GM12872 (cell line): ENCODE results near the gene TEAD1.

Experiments used
- CTCF ChIP-seq: IDR thresholded peaks from 3 replicates; pipeline ENCODE4 v1.5.1; 2011; ENCODE audit warnings: low read depth, mild to moderate bottlenecking, low read length, moderate library complexity; ENCODE audit not compliant: insufficient read depth

TEAD1 gene

GRCh38 chr11:12800032-12800671 is 125.9 kb downstream of the TEAD1 start:
- no peak for TF ChIP-seq CTCF

GRCh38 chr11:12800871-12801270 is 126.7 kb downstream of the TEAD1 start:
- TF ChIP-seq CTCF: no peak

- TF ChIP-seq CTCF: no peak
These were observed 127.8 kb downstream of the TEAD1 start for GRCh38 chr11:12801976-12802375.

GRCh38 chr11:12802418-12803085 is 128.3 kb downstream of the TEAD1 start:
- TF ChIP-seq CTCF: no peak

- no peak for TF ChIP-seq CTCF
These were observed 129.0 kb downstream of the TEAD1 start for GRCh38 chr11:12803086-12803826.

- no peak for TF ChIP-seq CTCF
These were observed 131.9 kb downstream of the TEAD1 start for GRCh38 chr11:12806113-12806512.

- TF ChIP-seq CTCF: no peak
These were observed 133.4 kb downstream of the TEAD1 start for GRCh38 chr11:12807621-12808020.
